NT2/D1 (cell line): ENCODE data around the gene ARAP2.
"Not testable (repeated sequence)": the region's sequence is repeated elsewhere in the genome, so short reads cannot be mapped to it uniquely, and the experiment has no call there.

ENCODE experiments used
- SUZ12 ChIP-seq: IDR thresholded peaks from 2 replicates; pipeline ENCODE4 v1.6.1; 2011; ENCODE audit not compliant: insufficient read length, insufficient read depth; ENCODE audit errors: extremely low read depth
- YY1 ChIP-seq: IDR thresholded peaks from 2 replicates; pipeline ENCODE4 v1.6.1; 2011; ENCODE audit not compliant: insufficient read length, insufficient read depth
- ZNF274 ChIP-seq: IDR thresholded peaks from 2 replicates; pipeline ENCODE4 v1.6.1; 2011; ENCODE audit warnings: mild to moderate bottlenecking, low read depth, low read length

- not testable (repeated sequence) for TF ChIP-seq SUZ12, ZNF274, YY1
These were observed 62.0 kb downstream of the ARAP2 start for GRCh38 chr4:36182315-36182714.
